Glomerular endothelial cell (primary cell): ENCODE data around the gene CDK5RAP3. TPM values are rescaled to one million over a fixed set of nuclear protein-coding genes. Genes with fewer than 3 reads are reported as not detected.

Source experiments
- DNase-seq: peaks from one replicate; pipeline ENCODE4 v3.0.0-alpha.2; 2011; ENCODE audit warnings: low read depth, low spot score; ENCODE audit errors: extremely low read depth
- total RNA-seq: library from RNA; depleted of rRNA; stranded (reverse); fragments of >200 nt; gene quantifications from 2 replicates; pipeline ENCODE4 v1.2.3, GENCODE V29; 2015

The CDK5RAP3 gene
- total RNA-seq, 1 donor from 2014 or later: 98.2 TPM

- DNase-seq: no peak
These were observed 23.9 kb upstream of the CDK5RAP3 start for GRCh38 chr17:47946929-47947397.

- no peak for DNase-seq
These were observed 22.2 kb upstream of the CDK5RAP3 start for GRCh38 chr17:47948706-47949196.

- no peak for DNase-seq
These were observed 21.6 kb upstream of the CDK5RAP3 start for GRCh38 chr17:47949197-47949759.

- DNase-seq: no peak
These were observed 21.0 kb upstream of the CDK5RAP3 start for GRCh38 chr17:47949946-47950345.

- no peak for DNase-seq
These were observed 20.5 kb upstream of the CDK5RAP3 start for GRCh38 chr17:47950448-47950847.

GRCh38 chr17:47952171-47953021 lies 18.5 kb upstream of the CDK5RAP3 start:
- DNase-seq: no peak

- no peak for DNase-seq
These were observed 17.0 kb upstream of the CDK5RAP3 start for GRCh38 chr17:47953909-47954308.

- DNase-seq: no peak
These were observed 15.1 kb upstream of the CDK5RAP3 start for GRCh38 chr17:47955497-47956461.

GRCh38 chr17:47956791-47957590 lies 13.9 kb upstream of the CDK5RAP3 start:
- no peak for DNase-seq

- DNase-seq: no peak
These were observed 13.1 kb upstream of the CDK5RAP3 start, which contains the start of gene PRR15L for GRCh38 chr17:47957591-47958490. Gene PRR15L, minus strand, starts transcription at chr17:47957883. Its CDS starts 4,649 bp downstream, at chr17:47953234.

GRCh38 chr17:47959825-47960655 lies 10.9 kb upstream of the CDK5RAP3 start:
- no peak for DNase-seq

- DNase-seq: no peak
These were observed 9.5 kb upstream of the CDK5RAP3 start for GRCh38 chr17:47961406-47961805.

GRCh38 chr17:47962901-47963300 lies 8.0 kb upstream of the CDK5RAP3 start:
- DNase-seq: no peak

GRCh38 chr17:47964856-47965255 lies 6.1 kb upstream of the CDK5RAP3 start:
- no peak for DNase-seq

GRCh38 chr17:47966079-47966519 lies 4.8 kb upstream of the CDK5RAP3 start:
- DNase-seq: no peak

- no peak for DNase-seq
These were observed 3.2 kb upstream of the CDK5RAP3 start for GRCh38 chr17:47967607-47968252.

- no peak for DNase-seq
These were observed 2.1 kb upstream of the CDK5RAP3 start for GRCh38 chr17:47968836-47969235.
